Breast epithelium (tissue), 3 donors: ENCODE data around the gene ADAM23.

Source experiments
- CTCF ChIP-seq, 3 donors: fragments of 450-650 bp; IDR thresholded peaks; one replicate each; pipeline ENCODE4 v1.5.1; 2016 to 2017; ENCODE audit warnings: antibody characterized with exemption in 3 of 3, mild to moderate bottlenecking in 3 of 3, moderate library complexity in 3 of 3
- POLR2A ChIP-seq: fragments of 450-650 bp; IDR thresholded peaks from one replicate; pipeline ENCODE4 v1.6.1; 2016; ENCODE audit warnings: antibody characterized with exemption, mild to moderate bottlenecking, moderate library complexity
- POLR2AphosphoS5 ChIP-seq, 3 donors: sonication (generic); formaldehyde crosslinking; IDR thresholded peaks; one replicate each; pipeline ENCODE4 v1.6.1; 2017; ENCODE audit warnings: antibody characterized with exemption in 3 of 3

- TF ChIP-seq POLR2A (no peak), CTCF (IDR thresholded peaks at IDR 0.05) (no peak), POLR2AphosphoS5 (IDR thresholded peaks at IDR 0.05) (no peak)
Measured at GRCh38 chr2:206512999-206513398, 69.7 kb downstream of the ADAM23 start.
